Hepatocyte (in vitro differentiated cells): ENCODE data around the gene EHBP1L1.

Experiments used
- EZH2 ChIP-seq: fragments of 200-600 bp; sonication (generic); IDR thresholded peaks from 2 replicates; pipeline ENCODE4 v1.6.1; 2016; ENCODE audit warnings: antibody characterized with exemption, mild to moderate bottlenecking, borderline replicate concordance
- EZH2phosphoT487 ChIP-seq: fragments of 200-600 bp; sonication (generic); IDR thresholded peaks from one replicate; pipeline ENCODE4 v1.6.1; 2018; ENCODE audit warnings: antibody characterized with exemption, mild to moderate bottlenecking, low read depth, moderate library complexity; ENCODE audit not compliant: unreplicated experiment, severe bottlenecking
- TF ChIP-seq, protein P1 (sequence below): fragments of 200-600 bp; sonication (generic); IDR thresholded peaks from 2 replicates; pipeline ENCODE4 v1.5.1; 2016; ENCODE audit warnings: antibody characterized with exemption, mild to moderate bottlenecking; ENCODE audit not compliant: poor library complexity

DNA sequence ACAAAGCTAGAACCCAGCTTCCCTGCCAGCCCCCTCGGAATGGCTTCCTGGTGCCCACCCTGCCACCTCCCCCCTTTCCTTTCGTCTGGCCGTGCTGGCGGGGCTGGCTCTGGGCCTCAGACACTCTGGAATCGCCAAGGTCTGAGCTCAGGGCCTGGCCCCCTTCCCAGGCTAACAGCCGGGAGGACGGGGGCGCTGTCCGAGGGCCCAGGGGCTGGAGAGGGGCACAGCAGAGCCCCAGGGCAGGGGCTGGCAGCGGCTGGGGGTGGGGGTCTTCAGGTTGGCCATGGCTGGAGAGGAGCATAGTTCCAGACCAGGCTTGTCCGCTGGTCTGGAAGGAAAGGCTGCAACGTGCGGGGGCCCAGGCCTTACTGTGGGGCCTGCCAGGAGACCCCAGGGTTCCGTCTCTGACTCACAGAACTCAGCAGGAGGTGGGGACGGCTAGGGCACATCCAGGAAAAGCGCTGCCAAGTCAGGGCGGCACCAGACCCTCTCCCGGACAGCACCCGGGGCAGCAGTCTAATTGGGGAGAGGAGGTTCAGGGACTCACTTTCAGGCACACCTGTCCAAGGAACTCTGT lies 16.8 kb upstream of the EHBP1L1 start:
- TF ChIP-seq, protein P1, sequence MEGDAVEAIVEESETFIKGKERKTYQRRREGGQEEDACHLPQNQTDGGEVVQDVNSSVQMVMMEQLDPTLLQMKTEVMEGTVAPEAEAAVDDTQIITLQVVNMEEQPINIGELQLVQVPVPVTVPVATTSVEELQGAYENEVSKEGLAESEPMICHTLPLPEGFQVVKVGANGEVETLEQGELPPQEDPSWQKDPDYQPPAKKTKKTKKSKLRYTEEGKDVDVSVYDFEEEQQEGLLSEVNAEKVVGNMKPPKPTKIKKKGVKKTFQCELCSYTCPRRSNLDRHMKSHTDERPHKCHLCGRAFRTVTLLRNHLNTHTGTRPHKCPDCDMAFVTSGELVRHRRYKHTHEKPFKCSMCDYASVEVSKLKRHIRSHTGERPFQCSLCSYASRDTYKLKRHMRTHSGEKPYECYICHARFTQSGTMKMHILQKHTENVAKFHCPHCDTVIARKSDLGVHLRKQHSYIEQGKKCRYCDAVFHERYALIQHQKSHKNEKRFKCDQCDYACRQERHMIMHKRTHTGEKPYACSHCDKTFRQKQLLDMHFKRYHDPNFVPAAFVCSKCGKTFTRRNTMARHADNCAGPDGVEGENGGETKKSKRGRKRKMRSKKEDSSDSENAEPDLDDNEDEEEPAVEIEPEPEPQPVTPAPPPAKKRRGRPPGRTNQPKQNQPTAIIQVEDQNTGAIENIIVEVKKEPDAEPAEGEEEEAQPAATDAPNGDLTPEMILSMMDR: no peak
- TF ChIP-seq EZH2 (no peak), EZH2phosphoT487 (no peak)
